Inflammatory macrophage treated with lipopolysaccharide for 4 hours (primary cell): ENCODE data around the gene FHL3.

Experiments
- DNase-seq: peaks from one replicate; pipeline ENCODE4 v3.0.0-alpha.2; 2020

Gene FHL3

GRCh38 chr1:38005195-38006007 lies at the start of gene FHL3:
TSS of gene FHL3 (minus strand) at chr1:38005514. CDS start at chr1:37999412, 6,102 bp downstream.
- DNase-seq, result peak; percentile 36

GRCh38 chr1:38053416-38054091 lies 48.2 kb upstream of the FHL3 start:
- DNase-seq, result no peak

DNA sequence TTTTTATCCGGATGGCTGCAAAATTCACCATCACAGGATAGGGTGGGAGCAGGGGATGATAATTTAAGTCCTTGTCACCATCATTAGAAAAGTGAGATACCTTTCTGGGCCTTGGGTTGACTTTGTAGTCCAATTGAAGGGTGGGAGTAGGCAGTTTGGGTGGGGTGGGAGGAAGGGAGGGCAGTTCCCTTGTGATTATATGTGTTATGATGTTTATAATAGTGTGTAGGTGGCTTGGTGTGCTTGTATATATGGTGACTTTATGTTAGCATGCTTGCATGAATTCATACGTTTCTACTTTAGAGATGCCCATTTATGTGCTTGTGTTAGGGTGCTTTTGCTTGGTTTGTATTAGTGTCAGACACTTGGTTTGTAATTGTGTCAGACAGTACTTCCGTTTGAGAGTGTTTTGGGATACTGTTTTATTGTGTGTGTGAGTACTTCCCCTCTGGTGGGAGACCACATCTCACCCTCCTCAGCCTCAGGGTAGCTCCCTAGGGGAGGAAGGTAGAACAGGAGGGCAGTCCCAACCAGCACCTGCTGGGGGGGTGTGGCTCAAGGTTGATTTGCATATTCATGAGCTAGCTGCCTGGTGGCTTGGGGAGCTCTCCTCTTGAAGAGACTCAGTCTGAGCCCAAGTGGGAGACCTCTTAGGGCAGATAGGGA lies 47.6 kb upstream of the FHL3 start:
- DNase-seq, result no peak

DNA sequence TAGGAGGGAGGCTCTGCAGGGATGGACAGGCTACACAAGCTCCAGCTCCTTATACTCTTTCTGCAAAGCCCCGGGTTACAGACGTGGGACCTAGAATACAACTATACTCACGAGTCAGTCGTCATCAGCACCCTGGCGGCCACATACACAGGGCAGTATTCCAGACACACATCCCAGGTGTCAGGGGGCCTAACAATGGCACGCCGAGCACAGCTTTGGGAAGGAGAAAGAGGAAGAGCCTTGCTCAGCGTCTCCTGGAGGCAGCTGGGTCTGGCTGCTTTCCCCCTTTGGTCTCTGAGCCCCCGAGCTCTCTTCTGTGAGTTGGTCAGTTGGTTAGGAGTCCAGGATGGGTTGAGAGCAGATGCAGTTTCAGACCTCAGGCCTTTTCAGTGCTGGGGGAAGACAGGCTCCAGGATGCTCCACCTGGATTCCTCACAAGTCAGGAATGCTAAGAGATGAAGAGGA lies 45.8 kb upstream of the FHL3 start:
- DNase-seq, result no peak

GRCh38 chr1:38050397-38051078 lies 45.2 kb upstream of the FHL3 start:
- DNase-seq, result no peak

- DNase-seq, result no peak
Observed at GRCh38 chr1:38047603-38048141, 42.4 kb upstream of the FHL3 start.

DNA sequence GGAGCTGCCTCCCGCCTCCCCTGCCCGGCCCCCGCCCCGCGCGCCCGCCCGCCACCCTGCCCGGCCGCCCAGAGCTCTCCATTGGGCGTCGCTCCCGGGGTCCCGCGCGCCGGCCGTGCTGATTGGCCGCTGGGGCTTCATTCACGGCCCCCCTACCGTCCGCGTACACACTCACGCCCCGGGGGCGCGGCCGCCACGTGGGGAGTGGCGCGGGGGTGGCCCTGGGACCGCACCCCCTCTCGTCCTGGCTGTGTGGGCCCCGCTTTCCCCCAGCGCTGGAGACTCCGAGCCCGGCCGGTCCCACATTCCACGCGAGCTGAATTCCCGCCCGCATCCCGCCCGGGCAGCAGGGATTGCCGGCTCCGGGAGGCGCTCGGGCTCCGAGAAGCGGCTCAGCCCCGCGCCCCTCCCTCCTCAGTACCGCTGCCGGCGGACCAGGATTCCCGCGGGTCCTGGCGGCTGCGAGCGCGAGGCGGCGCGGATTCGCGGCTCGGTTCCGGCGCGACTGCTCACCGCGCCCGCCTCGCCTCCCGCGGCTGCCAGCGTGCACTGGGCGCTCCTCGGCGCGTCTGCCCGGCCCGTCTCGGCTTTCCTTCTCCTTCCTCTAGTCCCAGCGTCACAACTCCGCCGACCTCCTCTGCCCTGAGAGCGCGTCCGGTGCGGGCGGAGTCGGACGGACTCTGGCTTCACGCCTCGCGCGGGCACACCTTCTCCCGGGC lies 41.7 kb upstream of the FHL3 start:
- DNase-seq, result peak; percentile 52

DNA sequence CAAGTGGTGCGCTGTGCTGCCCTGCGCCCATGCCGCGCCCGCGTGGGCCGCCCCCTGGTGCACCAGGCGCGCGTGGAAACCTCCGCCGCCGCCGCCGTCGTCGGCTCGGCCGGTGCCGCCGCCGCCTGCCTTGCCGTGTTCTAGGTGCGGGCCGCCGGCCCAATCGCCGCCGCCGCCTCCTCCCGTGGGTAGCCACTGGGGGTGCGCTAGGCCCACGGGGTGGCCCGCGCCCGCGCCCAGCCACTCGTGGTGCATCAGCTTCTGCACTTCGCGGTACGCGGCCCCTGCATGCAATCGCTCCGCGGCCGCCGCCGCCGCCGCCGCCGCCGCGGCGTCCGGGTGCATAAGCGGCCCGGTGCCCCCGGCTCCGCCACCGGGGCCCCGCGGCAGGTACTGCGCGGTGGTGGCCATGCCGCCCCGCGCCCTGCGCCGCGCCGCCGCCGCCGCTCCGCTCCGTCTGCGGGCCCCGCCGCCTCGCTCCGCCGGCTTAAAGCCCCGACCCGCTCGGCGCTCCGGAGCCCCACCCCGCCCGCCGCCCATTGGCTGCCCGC lies 41.1 kb upstream of the FHL3 start, which contains the start of gene POU3F1:
Gene POU3F1 (minus strand): TSS at position 461 of the 551 bp plus-strand sequence. CDS start 50 bp downstream, at position 411.
- DNase-seq, result no peak

GRCh38 chr1:38045401-38046332 lies 40.4 kb upstream of the FHL3 start:
- peak; percentile 22 for DNase-seq

- no peak for DNase-seq
Observed at GRCh38 chr1:38044221-38045215, 39.2 kb upstream of the FHL3 start.

GRCh38 chr1:38043036-38043747 lies 37.9 kb upstream of the FHL3 start:
- no peak for DNase-seq

DNA sequence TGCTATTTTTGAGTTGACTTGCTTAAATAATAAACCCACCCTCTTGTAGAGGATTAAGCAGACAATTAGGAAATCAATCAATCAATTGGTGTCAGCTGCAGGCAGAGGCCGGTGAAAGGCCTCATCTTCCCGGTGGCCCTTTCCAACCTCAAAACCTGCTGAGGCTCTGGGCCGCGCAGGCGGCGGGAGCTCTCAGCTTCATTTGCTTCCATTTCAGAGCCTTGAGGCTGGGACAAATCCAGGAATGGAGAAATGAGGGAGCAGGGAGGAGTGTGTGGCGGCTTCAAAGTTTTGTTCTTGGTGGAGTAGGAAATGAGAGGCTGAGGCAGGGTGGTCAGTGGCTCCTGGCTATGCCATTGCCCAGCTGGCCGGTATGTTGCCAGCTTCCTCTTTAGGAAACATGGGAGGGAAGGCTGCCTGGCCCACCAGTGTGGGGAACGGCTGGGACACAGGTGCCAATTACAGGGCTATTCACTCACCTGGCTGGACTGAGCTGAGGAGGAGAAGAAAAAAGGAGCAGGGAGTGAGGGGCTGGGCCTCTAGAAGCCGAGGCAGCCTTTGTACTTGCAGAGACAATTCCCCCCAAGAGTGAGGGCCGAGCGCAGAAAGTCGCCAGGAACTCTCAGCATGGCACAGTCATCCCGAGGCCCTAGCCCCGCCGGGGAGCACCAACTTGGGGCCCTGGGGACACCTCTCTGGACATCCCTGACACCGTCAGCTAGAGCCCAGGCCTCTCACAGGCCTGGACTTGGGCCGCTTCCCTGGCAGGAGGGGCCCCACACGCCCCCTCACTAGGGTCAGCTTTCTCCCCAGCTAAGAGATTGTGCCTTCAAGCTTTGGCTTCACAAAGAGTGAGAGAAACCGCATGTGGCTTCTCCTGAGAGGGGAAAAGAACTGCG lies 36.9 kb upstream of the FHL3 start:
- DNase-seq, result no peak

DNA sequence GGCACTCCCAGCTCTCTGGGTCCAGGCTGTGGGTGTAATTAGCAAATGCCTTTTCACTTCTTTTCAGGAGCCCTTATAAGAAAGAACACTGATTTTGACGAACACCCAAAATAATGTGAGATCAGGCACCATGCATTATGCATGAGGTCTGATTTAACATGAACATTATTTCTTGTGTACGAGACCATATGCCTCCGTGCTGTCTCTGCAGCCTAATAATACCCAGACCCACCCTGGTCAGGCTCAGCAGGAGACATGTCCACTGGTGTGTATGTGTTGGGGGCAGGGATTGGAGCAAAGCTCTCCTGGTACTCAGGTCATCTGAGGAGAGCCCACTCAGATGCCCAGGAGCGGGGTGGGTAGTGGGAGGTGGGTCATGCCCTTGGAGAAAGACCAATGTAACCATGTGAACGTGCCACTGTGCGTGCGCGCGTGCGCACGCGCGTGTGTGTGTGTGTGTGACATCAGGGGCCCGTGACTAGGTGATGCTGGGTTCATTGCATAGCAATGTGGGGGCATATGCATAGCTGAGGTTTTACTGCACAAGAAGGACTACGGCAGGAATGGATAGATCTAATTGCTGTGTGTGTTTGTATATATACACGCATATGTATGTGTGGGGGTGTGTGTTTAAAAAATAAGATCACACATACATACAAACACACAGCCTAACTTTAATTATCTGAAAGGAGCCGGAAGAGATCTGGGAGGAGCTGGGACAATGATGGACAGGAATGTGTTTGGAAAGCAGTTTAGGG lies 34.2 kb upstream of the FHL3 start:
- DNase-seq, result no peak

DNA sequence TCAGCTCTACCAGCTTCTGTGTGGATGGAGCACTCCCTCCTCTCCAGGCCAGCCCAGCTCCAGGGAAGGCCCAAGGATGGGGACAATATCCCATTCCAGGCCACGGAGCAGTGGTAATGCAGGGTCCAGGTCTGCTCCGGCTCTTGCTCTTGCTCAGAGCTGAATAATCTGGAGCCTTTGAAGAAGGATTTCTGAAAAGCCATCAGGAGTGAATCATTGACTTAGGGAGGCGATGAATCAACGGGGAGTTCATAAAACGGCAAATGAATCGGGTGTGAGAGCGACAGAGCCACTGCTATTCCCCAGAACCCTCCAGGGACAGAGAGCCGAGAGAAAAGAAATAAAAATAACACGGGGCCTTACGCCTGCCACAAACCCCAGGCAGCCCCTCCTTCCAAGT lies 33.5 kb upstream of the FHL3 start:
- DNase-seq, result no peak

DNA sequence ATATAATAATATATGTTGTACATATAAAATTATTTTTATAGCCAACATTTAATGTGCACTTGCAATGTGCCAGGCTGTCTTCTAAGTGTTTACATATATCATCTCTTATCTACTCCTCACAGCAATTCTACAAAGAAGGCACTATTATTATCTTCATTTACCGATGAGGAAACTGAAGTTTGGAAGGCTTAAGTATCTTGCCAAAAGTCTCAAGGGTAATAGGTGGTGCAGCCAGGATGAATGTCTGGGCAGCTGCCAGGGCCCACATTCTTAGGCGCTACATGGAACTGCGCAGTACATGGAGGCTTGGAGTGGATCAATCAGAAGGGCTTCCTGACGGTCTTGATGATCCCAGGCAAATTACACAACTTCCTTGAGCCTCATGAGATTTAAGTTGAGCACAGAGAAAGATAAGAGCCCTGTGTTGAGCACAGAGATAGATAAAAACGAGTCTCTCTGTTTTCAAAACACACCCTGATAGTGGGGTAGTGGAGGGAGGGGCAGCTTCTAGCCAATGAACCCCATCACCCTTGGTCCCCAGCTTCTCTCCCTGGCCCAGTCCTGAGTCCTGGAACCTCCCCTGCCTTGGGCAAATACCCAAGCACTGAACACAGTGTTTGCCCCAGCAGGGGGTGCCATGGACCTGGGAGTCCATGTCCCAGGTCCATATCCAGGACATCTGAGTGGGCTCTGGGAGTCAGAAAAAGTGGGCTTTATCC lies 32.1 kb upstream of the FHL3 start:
- DNase-seq, result no peak

DNA sequence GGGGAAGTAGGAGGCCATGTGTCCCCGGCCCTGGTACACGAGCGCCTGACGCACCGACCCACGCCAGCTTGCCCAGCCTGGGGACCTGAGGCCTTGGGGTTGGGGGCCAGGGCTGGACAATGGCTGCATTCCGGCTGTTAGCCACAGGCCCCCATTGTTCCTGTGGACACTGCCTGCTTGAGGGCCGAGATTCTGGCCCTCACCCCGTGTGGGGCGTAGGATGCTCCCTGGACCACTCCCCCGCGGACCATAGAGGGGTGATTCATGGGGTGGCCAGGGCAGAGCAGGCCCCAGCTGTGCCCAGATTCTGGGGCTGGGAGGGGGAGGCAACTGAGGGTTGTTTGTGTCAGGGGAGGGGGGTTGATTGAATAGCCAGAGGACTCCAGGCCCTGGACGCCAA lies 29.6 kb upstream of the FHL3 start:
- no peak for DNase-seq
